ENCODE results near the gene BAK1.
"Not testable (repeated sequence)": the region's sequence is repeated elsewhere in the genome, so short reads cannot be mapped to it uniquely, and the experiment has no call there.

Gene BAK1

GRCh38 chr6:33549196-33549595 lies 30.9 kb downstream of the BAK1 start:
- no peak for DNase-seq

GRCh38 chr6:33547499-33547898 lies 32.6 kb downstream of the BAK1 start:
- DNase-seq = no peak

- no peak for DNase-seq
These were observed 33.3 kb downstream of the BAK1 start for GRCh38 chr6:33546766-33547165.

GRCh38 chr6:33545292-33545691 lies 34.8 kb downstream of the BAK1 start:
- DNase-seq = not testable (repeated sequence)

- no peak for DNase-seq
These were observed 37.0 kb downstream of the BAK1 start for GRCh38 chr6:33543116-33543515.

- no peak for DNase-seq
These were observed 39.3 kb downstream of the BAK1 start for GRCh38 chr6:33540768-33541167.

GRCh38 chr6:33534702-33535101 lies 45.4 kb downstream of the BAK1 start:
- DNase-seq = no peak

- DNase-seq = not testable (repeated sequence)
These were observed 46.8 kb downstream of the BAK1 start for GRCh38 chr6:33533163-33533869.

- not testable (repeated sequence) for DNase-seq
These were observed 47.6 kb downstream of the BAK1 start for GRCh38 chr6:33532431-33532830.

GRCh38 chr6:33530617-33531016 lies 49.5 kb downstream of the BAK1 start:
- DNase-seq = not testable (repeated sequence)

All from NCI-H226 (cell line).